ENCODE results near the gene HTR2C. TPM values are rescaled to one million over a fixed set of nuclear protein-coding genes. Genes with fewer than 3 reads are reported as not detected.

Gene HTR2C
- total and polyA plus RNA-seq, 10 donors, result not detected

GRCh38 chrX:114842181-114842580 is 258.3 kb downstream of the HTR2C start:
- Histone ChIP-seq H3K36me3 (no peaks in the 10 kb centered on the region), H3K4me1 (no peaks in the 10 kb centered on the region), H3K27me3 (replicated peaks in 1 of 7) (no peaks in the 10 kb centered on the region), H3K27ac (no peak overlapping the region), H3K9me3 (peaks cover 0 to 30% (median 5%) of the 10 kb centered on the region in 8 donors), H3K4me3 (no peak overlapping the region)
- intact Hi-C loops (cut with DNase I; ENCODE audit: low total_unique reads), result no loop called here
- WGBS, 5 donors, result 38 to 92% (median 39%) methylated on average over 1 of the region's 1 CpG
- TF ChIP-seq POLR2AphosphoS5 (IDR thresholded peaks at IDR 0.05) (no peak), POLR2A (IDR thresholded peaks at IDR 0.05) (no peak)
- TF ChIP-seq, protein P1, sequence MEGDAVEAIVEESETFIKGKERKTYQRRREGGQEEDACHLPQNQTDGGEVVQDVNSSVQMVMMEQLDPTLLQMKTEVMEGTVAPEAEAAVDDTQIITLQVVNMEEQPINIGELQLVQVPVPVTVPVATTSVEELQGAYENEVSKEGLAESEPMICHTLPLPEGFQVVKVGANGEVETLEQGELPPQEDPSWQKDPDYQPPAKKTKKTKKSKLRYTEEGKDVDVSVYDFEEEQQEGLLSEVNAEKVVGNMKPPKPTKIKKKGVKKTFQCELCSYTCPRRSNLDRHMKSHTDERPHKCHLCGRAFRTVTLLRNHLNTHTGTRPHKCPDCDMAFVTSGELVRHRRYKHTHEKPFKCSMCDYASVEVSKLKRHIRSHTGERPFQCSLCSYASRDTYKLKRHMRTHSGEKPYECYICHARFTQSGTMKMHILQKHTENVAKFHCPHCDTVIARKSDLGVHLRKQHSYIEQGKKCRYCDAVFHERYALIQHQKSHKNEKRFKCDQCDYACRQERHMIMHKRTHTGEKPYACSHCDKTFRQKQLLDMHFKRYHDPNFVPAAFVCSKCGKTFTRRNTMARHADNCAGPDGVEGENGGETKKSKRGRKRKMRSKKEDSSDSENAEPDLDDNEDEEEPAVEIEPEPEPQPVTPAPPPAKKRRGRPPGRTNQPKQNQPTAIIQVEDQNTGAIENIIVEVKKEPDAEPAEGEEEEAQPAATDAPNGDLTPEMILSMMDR (IDR thresholded peaks at IDR 0.05 in 8 of 11, conservative IDR thresholded peaks at IDR 0.05 in 3 of 11), result no peak
- no peak for DNase-seq

- peaks cover 0 to 18% (median 4%) of the 10 kb centered on the region in 8 donors for H3K9me3 ChIP-seq
- no peak overlapping the region for H3K4me3 ChIP-seq
- H3K27ac ChIP-seq, result no peak overlapping the region
- no peaks in the 10 kb centered on the region for H3K27me3 ChIP-seq (replicated peaks in 1 of 7)
- TF ChIP-seq POLR2AphosphoS5 (IDR thresholded peaks at IDR 0.05) (no peak), POLR2A (IDR thresholded peaks at IDR 0.05) (no peak)
- TF ChIP-seq, protein P1 (IDR thresholded peaks at IDR 0.05 in 8 of 11, conservative IDR thresholded peaks at IDR 0.05 in 3 of 11), result no peak
- DNase-seq, result no peak
- intact Hi-C loops (cut with DNase I; ENCODE audit: low total_unique reads), result no loop called here
- no peaks in the 10 kb centered on the region for H3K4me1 ChIP-seq
- WGBS, 5 donors, result 74 to 95% (median 83%) methylated on average over 1 of the region's 1 CpG
- H3K36me3 ChIP-seq, result no peaks in the 10 kb centered on the region
Measured at GRCh38 chrX:114889481-114889880, 305.6 kb downstream of the HTR2C start.

DNA sequence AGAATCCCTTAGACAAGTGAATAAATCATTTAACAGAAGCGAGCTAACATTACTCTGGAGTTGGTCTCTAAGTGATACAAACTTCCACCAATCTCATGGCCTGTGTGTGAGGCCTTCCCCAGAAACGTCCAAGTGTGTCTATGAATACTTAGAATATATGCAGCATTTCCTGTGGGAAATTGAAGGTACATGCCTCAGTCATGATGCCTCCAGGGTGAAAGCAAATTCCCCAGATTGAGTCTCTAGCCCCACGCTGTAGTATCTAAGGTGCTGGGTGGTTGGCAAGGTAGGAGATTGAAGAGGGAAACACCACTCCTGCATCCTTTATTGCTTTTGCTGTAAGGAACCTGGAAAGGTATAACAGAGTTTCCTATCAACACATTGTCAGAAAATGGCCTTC is 319.7 kb downstream of the HTR2C start:
- Histone ChIP-seq H3K4me1 (no peaks in the 10 kb centered on the region), H3K9me3 (peaks cover 0 to 3% (median 0%) of the 10 kb centered on the region in 8 donors), H3K27me3 (replicated peaks in 1 of 7) (peaks cover 0 to 11% (median 0%) of the 10 kb centered on the region in 7 donors), H3K27ac (no peak overlapping the region), H3K36me3 (no peaks in the 10 kb centered on the region), H3K4me3 (no peak overlapping the region)
- TF ChIP-seq POLR2A (IDR thresholded peaks at IDR 0.05) (no peak), POLR2AphosphoS5 (IDR thresholded peaks at IDR 0.05) (no peak)
- TF ChIP-seq, protein P1 (IDR thresholded peaks at IDR 0.05 in 8 of 11, conservative IDR thresholded peaks at IDR 0.05 in 3 of 11), result no peak
- intact Hi-C loops (cut with DNase I; ENCODE audit: low total_unique reads), result no loop called here
- DNase-seq, result no peak
- WGBS, 5 donors, result 47 to 67% (median 54%) methylated on average over 3 of the region's 3 CpGs

DNA sequence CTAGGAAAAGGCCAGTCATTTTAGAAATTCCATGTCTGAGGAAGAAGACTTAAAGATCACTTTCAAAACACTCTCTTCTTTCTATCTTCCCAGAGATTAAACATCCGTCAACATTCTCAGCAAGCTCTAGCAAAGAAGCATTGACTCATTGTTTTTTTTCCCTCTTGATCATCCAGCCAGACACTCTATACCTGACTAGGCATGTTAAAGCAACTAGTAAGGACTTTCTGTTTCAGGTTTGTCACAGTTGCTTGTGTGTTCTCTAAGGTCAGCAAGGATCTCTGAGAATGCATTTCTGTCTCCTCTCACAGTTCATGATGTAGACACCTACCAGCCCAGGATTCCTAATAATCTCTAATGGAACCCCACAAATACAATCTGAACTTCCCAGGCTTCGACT is 321.4 kb downstream of the HTR2C start:
- no peaks in the 10 kb centered on the region for H3K9me3 ChIP-seq
- intact Hi-C loops (cut with DNase I; ENCODE audit: low total_unique reads), result no loop called here
- no peak for DNase-seq
- H3K27ac ChIP-seq, result no peak overlapping the region
- no peaks in the 10 kb centered on the region for H3K36me3 ChIP-seq
- H3K4me1 ChIP-seq, result no peaks in the 10 kb centered on the region
- no peak overlapping the region for H3K4me3 ChIP-seq
- 60 to 82% (median 77%) methylated on average over 2 of the region's 2 CpGs for WGBS, 5 donors
- peaks cover 0 to 11% (median 0%) of the 10 kb centered on the region in 7 donors for H3K27me3 ChIP-seq (replicated peaks in 1 of 7)
- no peak for TF ChIP-seq POLR2AphosphoS5 (IDR thresholded peaks at IDR 0.05)

All from spleen (tissue), 11 donors.